HCEC 1CT (cell line): Measurements from ENCODE around the gene IGF2BP3.
"Not testable (repeated sequence)": the region's sequence is repeated elsewhere in the genome, so short reads cannot be mapped to it uniquely, and the experiment has no call there.

Experiments used
- DNase-seq: peaks from one replicate; pipeline ENCODE4 v3.0.0-alpha.2; 2017

The IGF2BP3 gene

GRCh38 chr7:23419160-23419559, 51.1 kb downstream of the IGF2BP3 start:
- no peak for DNase-seq

- peak; percentile 50 for DNase-seq
Observed at GRCh38 chr7:23418046-23418445, 52.2 kb downstream of the IGF2BP3 start.

GRCh38 chr7:23415198-23415597, 55.1 kb downstream of the IGF2BP3 start:
- no peak for DNase-seq

DNA sequence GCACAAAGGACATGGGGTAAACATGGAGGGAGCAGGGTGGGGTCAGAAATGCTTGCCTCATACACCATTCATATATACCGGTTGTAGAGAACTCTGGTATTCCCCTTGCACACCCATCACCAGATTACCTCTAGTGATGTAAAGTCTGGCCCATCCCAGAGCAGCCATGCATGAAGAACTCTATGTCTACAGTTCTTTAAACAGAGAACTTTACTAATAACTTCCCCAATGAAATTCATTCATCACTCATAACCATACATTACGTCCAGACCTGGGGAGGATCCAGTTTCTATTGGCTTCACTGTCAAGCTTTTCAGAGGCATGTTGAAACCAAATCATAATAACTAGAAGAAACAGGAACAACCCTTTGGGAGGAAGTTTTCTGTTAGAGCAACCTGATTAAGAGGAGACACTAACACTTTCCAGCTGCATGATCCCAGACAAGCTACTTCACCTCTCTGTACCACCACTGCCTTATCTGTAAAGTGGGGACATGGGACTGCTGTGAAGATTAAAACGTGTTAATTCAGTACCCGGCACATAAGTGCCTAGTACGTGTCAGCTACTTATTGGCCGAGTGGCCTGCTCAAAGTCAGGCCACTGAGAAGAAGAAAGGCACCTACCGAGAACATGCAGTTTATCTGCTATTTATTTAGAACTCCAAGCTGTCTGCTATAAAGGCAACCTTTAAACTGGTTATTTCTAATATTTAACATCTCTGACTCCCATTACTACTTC, 59.7 kb downstream of the IGF2BP3 start:
- no peak for DNase-seq

- DNase-seq, result not testable (repeated sequence)
Observed at GRCh38 chr7:23406564-23406963, 63.7 kb downstream of the IGF2BP3 start.

GRCh38 chr7:23405240-23405618, 65.1 kb downstream of the IGF2BP3 start:
- DNase-seq, result no peak

GRCh38 chr7:23404546-23405239, 65.6 kb downstream of the IGF2BP3 start:
- no peak for DNase-seq

DNA sequence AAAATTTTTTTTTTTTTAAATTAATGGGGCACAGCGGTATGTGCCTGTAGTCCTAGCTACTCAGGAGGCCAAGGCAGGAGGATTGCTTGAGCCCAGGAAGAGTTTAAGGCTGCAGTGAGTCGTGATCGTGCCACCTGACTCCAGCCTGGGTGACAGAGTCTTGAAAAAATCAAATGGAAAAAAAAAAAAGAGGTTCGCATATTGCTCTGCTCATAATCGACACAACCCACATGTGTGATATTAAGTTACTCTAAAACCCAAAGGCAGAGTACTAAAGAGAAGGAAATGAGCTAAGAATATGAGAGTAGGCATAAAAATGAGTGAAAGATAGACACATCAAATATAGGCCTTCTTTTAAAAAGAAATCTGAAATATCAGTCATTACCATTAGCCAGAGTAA, 66.3 kb downstream of the IGF2BP3 start:
- DNase-seq, result no peak

GRCh38 chr7:23398090-23398489, 72.2 kb downstream of the IGF2BP3 start:
- not testable (repeated sequence) for DNase-seq

GRCh38 chr7:23397241-23397640, 73.0 kb downstream of the IGF2BP3 start:
- no peak for DNase-seq

DNA sequence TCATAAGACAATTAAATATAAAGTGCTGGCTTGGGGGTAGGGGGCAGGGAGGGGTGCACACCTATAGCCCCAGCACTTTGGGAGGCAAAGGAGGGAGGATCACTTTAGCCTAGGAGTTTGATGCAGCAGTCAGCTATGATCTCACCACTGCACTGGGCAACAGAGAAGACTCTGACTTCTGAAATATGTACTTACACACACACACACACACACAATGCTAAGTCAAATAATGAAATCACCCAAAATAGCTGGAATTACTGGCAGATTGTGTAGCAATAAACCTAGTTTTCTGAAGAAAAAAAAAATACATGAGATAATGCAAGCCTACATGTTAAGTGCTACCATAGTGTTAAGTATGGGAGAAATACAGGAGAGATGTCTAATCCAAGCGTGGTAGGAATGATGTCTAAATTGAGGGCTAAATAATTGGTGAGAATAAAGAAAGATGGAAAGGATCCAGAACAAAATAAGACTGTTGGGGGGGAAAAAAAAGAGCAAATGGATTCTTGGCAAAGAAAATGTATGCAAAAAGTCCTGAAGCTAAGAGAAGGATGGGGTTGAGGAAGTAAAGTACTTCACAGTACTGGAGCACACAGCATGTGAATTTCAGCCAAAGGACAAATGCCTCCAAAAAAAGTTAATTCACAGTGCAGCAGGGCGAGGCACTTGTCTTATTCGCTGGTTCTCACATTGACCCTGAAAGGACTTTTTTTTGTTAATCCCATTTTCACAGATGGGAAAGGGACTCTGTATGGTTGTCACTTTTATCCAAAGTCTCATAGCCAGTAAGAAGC, 73.9 kb downstream of the IGF2BP3 start:
- peak; percentile 81 for DNase-seq

- peak; percentile 29 for DNase-seq
Observed at GRCh38 chr7:23394488-23395171, 75.7 kb downstream of the IGF2BP3 start.

DNA sequence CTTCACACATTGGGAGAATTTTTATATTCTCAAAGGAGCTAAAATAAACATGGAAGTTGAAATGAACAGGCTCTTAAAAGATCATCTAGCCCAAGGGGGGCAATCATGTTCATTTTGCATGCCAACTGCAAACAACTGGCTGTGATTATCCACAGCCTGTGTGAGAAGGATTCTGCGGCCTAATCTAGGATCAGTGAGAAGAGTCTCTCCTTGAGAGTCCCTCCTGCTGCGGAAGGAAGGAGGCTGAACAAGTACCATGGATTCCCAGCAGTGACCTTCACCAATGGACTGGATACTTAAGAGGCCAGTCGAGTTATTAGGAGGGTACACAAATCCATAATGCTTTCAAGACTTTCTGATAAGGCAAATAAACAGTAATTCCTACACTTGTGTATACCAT, 76.7 kb downstream of the IGF2BP3 start:
- no peak for DNase-seq

GRCh38 chr7:23389701-23390100, 80.6 kb downstream of the IGF2BP3 start:
- no peak for DNase-seq

DNA sequence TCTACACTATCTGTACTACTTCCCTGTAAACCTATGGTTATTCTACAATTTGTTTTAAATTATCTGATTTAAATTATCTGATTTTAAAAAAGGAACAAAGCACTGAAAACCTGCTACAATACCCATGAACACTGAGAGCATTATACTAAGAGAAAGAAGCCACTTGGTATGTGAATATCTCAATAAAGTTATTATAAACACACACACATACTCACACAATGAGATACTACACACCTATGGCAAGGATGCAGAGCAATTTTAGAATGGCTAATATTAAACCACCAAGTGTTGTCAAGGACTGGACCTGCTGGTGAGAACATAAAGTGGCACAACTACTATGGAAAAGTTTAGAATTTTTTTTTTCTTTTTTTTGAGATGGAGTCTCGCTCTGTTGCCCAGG, 82.7 kb downstream of the IGF2BP3 start:
- DNase-seq, result no peak

GRCh38 chr7:23385140-23385539, 85.2 kb downstream of the IGF2BP3 start:
- no peak for DNase-seq

DNA sequence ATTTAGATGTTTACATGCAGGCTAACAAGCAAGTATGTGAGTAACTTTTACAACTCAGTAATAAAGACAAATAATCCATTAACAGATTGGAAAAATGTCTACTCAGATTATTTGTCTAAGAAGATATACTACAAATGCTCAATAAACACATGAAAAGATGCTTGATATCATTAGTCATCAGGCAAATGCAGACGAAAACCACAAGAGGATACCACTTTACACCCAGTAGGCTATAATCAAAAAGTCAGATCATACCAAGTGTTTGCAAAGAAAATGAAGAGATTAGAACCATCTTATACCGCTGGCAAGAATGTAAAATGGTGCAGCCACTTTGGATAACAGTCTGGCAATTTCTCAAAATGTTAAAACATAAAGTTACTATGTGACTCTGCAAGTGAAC, 87.1 kb downstream of the IGF2BP3 start:
- peak; percentile 74 for DNase-seq

- DNase-seq, result peak; percentile 15
Observed at GRCh38 chr7:23380961-23381360, 89.3 kb downstream of the IGF2BP3 start.

- peak; percentile 51 for DNase-seq
Observed at GRCh38 chr7:23380556-23380955, 89.7 kb downstream of the IGF2BP3 start.

GRCh38 chr7:23378996-23379395, 91.3 kb downstream of the IGF2BP3 start:
- DNase-seq, result no peak

GRCh38 chr7:23377134-23377533, 93.2 kb downstream of the IGF2BP3 start:
- DNase-seq, result peak; percentile 80

DNA sequence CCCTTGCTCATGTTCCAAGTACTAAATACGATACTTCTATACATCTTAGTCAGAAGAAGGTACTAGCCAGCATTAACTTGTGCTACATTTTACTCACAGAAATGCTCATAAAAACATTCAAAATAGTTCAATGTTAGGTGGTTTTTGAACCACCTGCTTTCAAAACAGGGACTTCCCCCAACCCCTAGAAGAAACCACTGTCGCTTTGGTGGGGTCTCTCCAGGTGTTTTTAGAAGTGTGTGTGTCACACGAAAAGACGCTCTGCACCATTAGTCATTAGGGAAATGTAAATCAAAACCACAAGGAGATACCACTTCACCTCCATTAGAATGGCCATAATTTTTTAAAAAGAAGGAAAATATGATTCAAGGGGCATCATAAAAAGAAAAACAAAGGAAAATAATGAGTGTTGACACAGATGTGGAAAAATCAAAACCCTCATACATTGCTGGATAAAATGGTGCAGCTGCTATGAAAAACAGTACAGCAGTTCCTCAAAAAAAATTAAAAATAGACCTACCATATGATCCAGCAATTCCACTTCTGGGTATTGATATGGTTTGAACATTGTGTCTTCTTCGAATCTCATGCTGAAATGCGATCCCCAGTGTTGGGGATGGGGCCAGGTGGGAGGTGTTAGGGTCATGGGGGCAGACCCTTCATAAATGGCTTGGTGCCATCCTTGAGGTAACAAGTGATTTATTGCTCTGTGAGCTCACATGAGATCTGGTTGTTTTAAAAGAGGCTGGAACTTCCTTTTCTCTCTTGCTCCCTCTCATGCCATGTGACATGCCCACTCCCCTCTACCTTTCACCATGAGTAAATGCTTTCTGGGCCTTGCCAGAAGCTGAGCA, 96.9 kb downstream of the IGF2BP3 start:
- DNase-seq, result peak; percentile 54
